Stimulated activated naive CD8-positive, alpha-beta T cell treated with anti-CD3 and anti-CD28 coated beads, Interleukin-15, Interleukin-2, amounts not matched to agents 100 ng/mL and 50 ng/mL, for 24 hours (primary cell): ENCODE data around the gene MLYCD.

Experiments used
- H3K27ac Mint-ChIP-seq: one replicate; pipeline ENCODE4 v1.8.0; 2021; ENCODE audit warnings: mild to moderate bottlenecking, mixed read lengths
- H3K27me3 Mint-ChIP-seq: one replicate; pipeline ENCODE4 v1.8.0; 2021; ENCODE audit warnings: mixed read lengths
- H3K36me3 Mint-ChIP-seq: one replicate; pipeline ENCODE4 v1.8.0; 2021; ENCODE audit warnings: low read depth, mixed read lengths
- H3K4me1 Mint-ChIP-seq: one replicate; pipeline ENCODE4 v1.8.0; 2021; ENCODE audit warnings: low read depth, mixed read lengths
- H3K4me3 Mint-ChIP-seq: one replicate; pipeline ENCODE4 v1.8.0; 2021; ENCODE audit warnings: mild to moderate bottlenecking, mixed read lengths
- H3K9me3 Mint-ChIP-seq: one replicate; pipeline ENCODE4 v1.8.0; 2021; ENCODE audit warnings: mixed read lengths

Gene MLYCD

DNA sequence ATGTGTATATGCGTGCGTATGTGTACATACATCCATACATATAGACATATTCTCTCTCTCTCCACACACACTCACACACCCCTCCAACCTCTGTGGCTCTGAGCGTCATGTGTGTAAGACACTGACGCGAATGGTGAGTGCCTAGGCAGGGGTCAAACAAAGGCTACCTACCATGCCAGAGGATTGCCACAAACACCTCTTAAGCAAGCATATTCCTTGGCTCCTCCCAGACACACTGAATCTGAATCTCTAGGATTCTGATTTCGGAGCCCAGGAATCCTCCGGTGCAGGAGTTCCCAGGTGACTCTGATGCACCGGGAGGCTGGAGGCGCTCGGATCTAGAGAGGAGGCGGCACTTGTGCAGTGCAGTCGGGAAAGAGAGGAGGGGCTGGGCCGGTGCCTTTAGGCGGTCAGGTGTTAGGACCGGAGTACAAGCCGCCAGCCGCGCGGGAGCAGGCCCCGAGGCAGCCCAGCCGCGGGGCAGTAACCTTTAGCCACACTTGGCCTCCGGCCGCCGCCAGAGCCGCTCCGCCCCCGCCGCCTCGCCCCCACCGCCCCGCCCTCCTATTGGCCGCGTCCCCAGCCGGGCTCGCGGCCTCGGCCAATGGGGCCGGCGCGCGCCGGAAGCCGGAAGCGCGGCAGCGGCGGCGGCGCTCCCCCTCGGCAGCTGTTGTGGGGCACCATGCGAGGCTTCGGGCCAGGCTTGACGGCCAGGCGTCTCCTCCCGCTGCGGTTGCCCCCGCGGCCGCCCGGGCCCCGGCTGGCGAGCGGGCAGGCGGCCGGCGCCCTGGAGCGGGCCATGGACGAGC, at the start of gene MLYCD:
Gene MLYCD, plus strand, starts transcription at position 653 of the 809 bp plus-strand sequence. Its CDS starts 30 bp downstream, at position 683.
- no peaks in the 10 kb centered on the region for H3K9me3 Mint-ChIP-seq
- H3K4me1 Mint-ChIP-seq, result peaks cover 26% of the 10 kb centered on the region
- peaks cover 5% of the 10 kb centered on the region for H3K36me3 Mint-ChIP-seq
- H3K4me3 Mint-ChIP-seq, result peak within 1 kb of the TSS; percentile 94
- peak within 1 kb of the TSS; percentile 90 for H3K27ac Mint-ChIP-seq
- H3K27me3 Mint-ChIP-seq, result peaks cover 4% of the 10 kb centered on the region

- no peaks in the 10 kb centered on the region for H3K36me3 Mint-ChIP-seq
- H3K27me3 Mint-ChIP-seq, result no peaks in the 10 kb centered on the region
- no peak overlapping the region for H3K27ac Mint-ChIP-seq
- H3K9me3 Mint-ChIP-seq, result no peaks in the 10 kb centered on the region
- H3K4me3 Mint-ChIP-seq, result no peak overlapping the region
- H3K4me1 Mint-ChIP-seq, result no peaks in the 10 kb centered on the region
Measured at GRCh38 chr16:83849421-83849820, 49.5 kb upstream of the MLYCD start.

- Mint-ChIP-seq H3K27ac (no peak overlapping the region), H3K4me3 (no peak overlapping the region), H3K4me1 (no peaks in the 10 kb centered on the region), H3K27me3 (no peaks in the 10 kb centered on the region), H3K9me3 (no peaks in the 10 kb centered on the region), H3K36me3 (no peaks in the 10 kb centered on the region)
Measured at GRCh38 chr16:83850947-83851346, 48.0 kb upstream of the MLYCD start.

- Mint-ChIP-seq H3K9me3 (no peaks in the 10 kb centered on the region), H3K36me3 (no peaks in the 10 kb centered on the region), H3K27ac (no peak overlapping the region), H3K4me1 (no peaks in the 10 kb centered on the region), H3K27me3 (no peaks in the 10 kb centered on the region), H3K4me3 (no peak overlapping the region)
Measured at GRCh38 chr16:83851473-83851872, 47.4 kb upstream of the MLYCD start.

GRCh38 chr16:83852774-83853173, 46.1 kb upstream of the MLYCD start:
- no peaks in the 10 kb centered on the region for H3K36me3 Mint-ChIP-seq
- H3K4me3 Mint-ChIP-seq, result no peak overlapping the region
- no peaks in the 10 kb centered on the region for H3K27me3 Mint-ChIP-seq
- no peaks in the 10 kb centered on the region for H3K4me1 Mint-ChIP-seq
- H3K27ac Mint-ChIP-seq, result no peak overlapping the region
- no peaks in the 10 kb centered on the region for H3K9me3 Mint-ChIP-seq

- no peaks in the 10 kb centered on the region for H3K36me3 Mint-ChIP-seq
- H3K4me3 Mint-ChIP-seq, result no peak overlapping the region
- no peak overlapping the region for H3K27ac Mint-ChIP-seq
- H3K4me1 Mint-ChIP-seq, result no peaks in the 10 kb centered on the region
- H3K9me3 Mint-ChIP-seq, result no peaks in the 10 kb centered on the region
- H3K27me3 Mint-ChIP-seq, result no peaks in the 10 kb centered on the region
Measured at GRCh38 chr16:83853834-83854233, 45.1 kb upstream of the MLYCD start.

DNA sequence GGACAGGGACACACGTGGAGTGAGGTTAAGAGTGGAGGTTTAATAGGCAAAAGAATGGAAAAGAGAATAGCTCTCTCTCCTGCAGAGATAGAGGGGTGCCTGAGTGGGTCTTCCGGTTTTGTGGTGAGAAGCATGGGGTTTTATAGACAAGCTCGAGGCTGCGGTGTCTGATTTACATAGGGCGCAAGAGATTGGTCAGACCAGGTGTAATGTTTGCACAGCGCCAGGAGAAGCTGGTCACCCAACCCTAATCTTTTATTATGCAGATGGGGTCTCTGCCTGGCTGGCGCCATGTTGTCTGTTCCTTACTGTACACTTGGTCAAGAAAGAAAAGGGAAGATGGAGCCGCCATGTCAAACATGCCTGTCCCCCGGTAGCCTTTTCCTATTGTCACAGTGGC, 44.5 kb upstream of the MLYCD start:
- Mint-ChIP-seq H3K4me3 (no peak overlapping the region), H3K4me1 (no peaks in the 10 kb centered on the region), H3K27ac (no peak overlapping the region), H3K9me3 (no peaks in the 10 kb centered on the region), H3K27me3 (no peaks in the 10 kb centered on the region), H3K36me3 (no peaks in the 10 kb centered on the region)

GRCh38 chr16:83856792-83857191, 42.1 kb upstream of the MLYCD start:
- H3K4me1 Mint-ChIP-seq, result no peaks in the 10 kb centered on the region
- H3K4me3 Mint-ChIP-seq, result no peak overlapping the region
- H3K27ac Mint-ChIP-seq, result no peak overlapping the region
- H3K27me3 Mint-ChIP-seq, result no peaks in the 10 kb centered on the region
- no peaks in the 10 kb centered on the region for H3K36me3 Mint-ChIP-seq
- no peaks in the 10 kb centered on the region for H3K9me3 Mint-ChIP-seq

- H3K27me3 Mint-ChIP-seq, result peaks cover 4% of the 10 kb centered on the region
- no peaks in the 10 kb centered on the region for H3K36me3 Mint-ChIP-seq
- no peaks in the 10 kb centered on the region for H3K4me1 Mint-ChIP-seq
- H3K27ac Mint-ChIP-seq, result no peak overlapping the region
- H3K4me3 Mint-ChIP-seq, result no peak overlapping the region
- no peaks in the 10 kb centered on the region for H3K9me3 Mint-ChIP-seq
Measured at GRCh38 chr16:83859265-83859664, 39.6 kb upstream of the MLYCD start.

DNA sequence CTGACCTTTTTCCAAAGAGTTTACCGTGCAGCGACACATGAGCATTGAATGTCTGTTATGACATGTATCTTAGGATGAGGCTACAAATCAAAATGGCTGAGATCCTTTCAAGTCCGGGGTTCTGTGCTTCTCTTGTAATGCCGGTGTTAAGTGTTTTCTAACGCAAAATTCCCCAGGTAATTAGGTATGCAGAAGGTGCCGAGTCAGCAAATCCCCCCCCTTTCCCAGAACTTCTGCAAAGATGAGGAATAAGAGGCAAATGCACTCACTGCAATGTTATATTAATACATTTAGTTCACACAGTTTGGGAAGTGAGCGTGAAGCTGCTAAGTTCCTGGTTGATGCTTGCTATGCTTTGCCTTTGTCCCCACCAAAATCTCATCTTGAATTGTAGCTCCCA, 36.3 kb upstream of the MLYCD start:
- H3K4me1 Mint-ChIP-seq, result no peaks in the 10 kb centered on the region
- no peak overlapping the region for H3K4me3 Mint-ChIP-seq
- H3K36me3 Mint-ChIP-seq, result no peaks in the 10 kb centered on the region
- peaks cover 5% of the 10 kb centered on the region for H3K9me3 Mint-ChIP-seq
- peaks cover 22% of the 10 kb centered on the region for H3K27me3 Mint-ChIP-seq
- H3K27ac Mint-ChIP-seq, result no peak overlapping the region

DNA sequence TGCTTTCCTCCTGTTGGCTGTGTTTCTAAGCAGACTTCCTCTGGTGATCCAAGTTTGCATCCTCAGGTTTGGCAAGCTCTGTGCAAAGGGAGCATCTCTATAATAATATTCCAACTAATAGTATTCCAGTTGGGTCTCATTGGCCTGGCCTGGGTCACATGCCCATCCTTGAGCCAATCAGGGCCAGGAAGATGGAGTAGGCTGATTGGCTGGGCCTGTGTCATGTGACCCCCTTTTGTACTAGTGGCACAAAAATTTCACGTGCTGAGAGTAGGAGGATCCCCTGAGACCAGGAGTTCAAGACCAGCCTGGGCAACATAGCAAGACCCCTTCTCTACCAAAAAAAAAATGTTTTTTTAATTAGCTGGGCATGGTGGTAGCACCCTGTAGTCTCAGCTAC, 35.2 kb upstream of the MLYCD start:
- H3K4me1 Mint-ChIP-seq, result no peaks in the 10 kb centered on the region

GRCh38 chr16:83870830-83871229, 28.1 kb upstream of the MLYCD start:
- Mint-ChIP-seq H3K27ac (no peak overlapping the region), H3K4me1 (no peaks in the 10 kb centered on the region), H3K36me3 (no peaks in the 10 kb centered on the region), H3K27me3 (peaks cover 49% of the 10 kb centered on the region), H3K9me3 (peaks cover 5% of the 10 kb centered on the region), H3K4me3 (no peak overlapping the region)

More for the DNA sequence above, 35.2 kb upstream of the MLYCD start:
- Mint-ChIP-seq H3K27me3 (peaks cover 22% of the 10 kb centered on the region), H3K27ac (no peak overlapping the region), H3K9me3 (peaks cover 5% of the 10 kb centered on the region), H3K36me3 (no peaks in the 10 kb centered on the region), H3K4me3 (no peak overlapping the region)

DNA sequence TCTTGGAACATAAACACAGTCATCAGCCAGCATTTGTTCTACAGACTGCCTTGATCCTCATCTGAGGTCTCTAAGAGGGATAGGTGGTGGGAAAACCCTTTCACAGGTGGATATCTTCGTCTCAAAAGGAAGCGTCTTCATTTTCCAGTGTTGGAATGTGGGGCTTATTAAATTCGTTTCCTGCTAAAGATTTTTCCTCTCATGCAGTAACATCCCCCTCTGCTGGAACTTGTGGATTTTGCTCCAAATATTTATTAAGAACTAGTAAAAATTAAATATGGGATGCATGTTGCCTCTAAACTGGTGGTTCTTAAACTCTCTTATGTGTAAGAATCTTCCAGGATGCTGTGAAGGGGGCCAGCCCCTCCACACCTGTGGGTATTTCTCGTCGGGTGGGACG, 20.1 kb upstream of the MLYCD start:
- Mint-ChIP-seq H3K27ac (no peak overlapping the region), H3K4me3 (no peak overlapping the region), H3K9me3 (no peaks in the 10 kb centered on the region), H3K36me3 (no peaks in the 10 kb centered on the region), H3K4me1 (no peaks in the 10 kb centered on the region), H3K27me3 (peaks cover 29% of the 10 kb centered on the region)

DNA sequence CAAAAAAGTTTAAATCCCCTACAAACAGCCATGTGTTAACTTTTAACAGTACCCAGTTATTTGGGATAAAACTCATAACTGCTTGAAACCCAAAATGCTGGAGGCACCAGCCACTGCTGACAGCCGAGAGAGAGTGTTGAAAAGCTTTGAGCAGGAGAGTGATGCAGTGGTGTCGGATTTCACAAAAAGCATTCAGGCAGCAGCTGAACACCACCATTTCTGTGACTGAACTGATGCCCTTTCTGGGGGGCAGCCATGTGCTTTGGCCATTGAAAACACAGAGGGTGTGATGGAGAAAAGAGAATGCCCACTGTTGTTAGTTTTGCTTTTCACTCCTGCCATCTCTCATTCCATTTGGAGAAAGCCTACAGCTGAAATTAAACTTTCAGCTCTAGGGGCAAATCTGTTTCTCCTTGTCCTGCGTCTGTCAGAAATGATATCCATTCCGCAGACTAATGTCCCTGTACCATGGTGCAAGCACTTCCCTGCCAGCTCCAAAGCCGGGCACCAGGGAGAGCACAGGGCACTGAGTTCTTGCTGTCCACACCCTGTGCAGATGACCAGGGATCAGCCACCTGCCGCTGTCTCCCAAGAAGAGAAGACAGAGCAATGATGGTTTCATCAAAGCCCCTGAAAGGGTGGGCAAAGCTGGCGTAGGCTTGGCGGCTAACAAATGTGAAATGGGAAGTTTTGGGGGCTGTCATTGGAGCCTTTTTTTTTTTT, 16.6 kb upstream of the MLYCD start:
- no peaks in the 10 kb centered on the region for H3K9me3 Mint-ChIP-seq
- no peak overlapping the region for H3K4me3 Mint-ChIP-seq
- no peak overlapping the region for H3K27ac Mint-ChIP-seq
- no peaks in the 10 kb centered on the region for H3K36me3 Mint-ChIP-seq
- H3K4me1 Mint-ChIP-seq, result no peaks in the 10 kb centered on the region
- H3K27me3 Mint-ChIP-seq, result peaks cover 17% of the 10 kb centered on the region

GRCh38 chr16:83886199-83886971, 12.5 kb upstream of the MLYCD start:
- no peak overlapping the region for H3K4me3 Mint-ChIP-seq
- H3K9me3 Mint-ChIP-seq, result peaks cover under 1% of the 10 kb centered on the region
- H3K27me3 Mint-ChIP-seq, result peaks cover 21% of the 10 kb centered on the region
- no peaks in the 10 kb centered on the region for H3K4me1 Mint-ChIP-seq
- no peaks in the 10 kb centered on the region for H3K36me3 Mint-ChIP-seq
- H3K27ac Mint-ChIP-seq, result no peak overlapping the region
